T-helper 17 cell (primary cell): ENCODE results near the gene DHX35. TPM values are rescaled to one million over a fixed set of nuclear protein-coding genes. Genes with fewer than 3 reads are reported as not detected.

ENCODE experiments used
- ATAC-seq: fragments of 150-1000 bp; cut with Tn5 transposase; 2 replicates; pipeline ENCODE4 v1.10.0; 2021; ENCODE audit warnings: mild to moderate bottlenecking, moderate library complexity
- DNase-seq, 3 donors: peaks; one replicate each; pipeline versions ENCODE4 v3.0.0 to v3.0.0-alpha.2; 2020 to 2021
- H3K9me3 ChIP-seq: one replicate; pipeline ENCODE4 v1.7.0; 2013; ENCODE audit warnings: low read length, mild to moderate bottlenecking; ENCODE audit not compliant: control insufficient read depth, poor library complexity, severe bottlenecking
- H3K27ac Mint-ChIP-seq: one replicate; pipeline ENCODE4 v1.8.0; 2022; ENCODE audit warnings: mild to moderate bottlenecking, moderate library complexity, mixed read lengths
- H3K27me3 Mint-ChIP-seq: one replicate; pipeline ENCODE4 v1.8.0; 2022; ENCODE audit warnings: mixed read lengths
- H3K36me3 Mint-ChIP-seq: one replicate; pipeline ENCODE4 v1.8.0; 2022; ENCODE audit warnings: low read depth, mixed read lengths
- H3K4me1 Mint-ChIP-seq: one replicate; pipeline ENCODE4 v1.8.0; 2022; ENCODE audit warnings: mild to moderate bottlenecking, mixed read lengths
- H3K4me3 Mint-ChIP-seq: one replicate; pipeline ENCODE4 v1.8.0; 2022; ENCODE audit warnings: mild to moderate bottlenecking, moderate library complexity, mixed read lengths
- total RNA-seq, 4 donors: library from RNA in 2 of 4; stranded (reverse) in 2 of 4; gene quantifications; one replicate each; pipeline ENCODE4 v1.2.3 and lab custom pipeline; 2022 to 2026

The DHX35 gene
- total RNA-seq, 2 donors from 2014 or later, result 8.0 to 9.9 TPM

- no peak for DNase-seq
- ATAC-seq, result peak; percentile 64
- Mint-ChIP-seq H3K36me3 (peaks cover 4% of the 10 kb centered on the region), H3K4me3 (peak overlapping the region; percentile 55), H3K27me3 (no peaks in the 10 kb centered on the region), H3K4me1 (peaks cover 21% of the 10 kb centered on the region), H3K27ac (peak overlapping the region; percentile 77)
- H3K9me3 ChIP-seq, result no peaks in the 10 kb centered on the region
Observed at GRCh38 chr20:39025883-39026282, 63.7 kb downstream of the DHX35 start.

GRCh38 chr20:39029364-39029763, 67.2 kb downstream of the DHX35 start:
- no peak for DNase-seq
- H3K27me3 Mint-ChIP-seq, result no peaks in the 10 kb centered on the region
- H3K9me3 ChIP-seq, result no peaks in the 10 kb centered on the region
- H3K4me1 Mint-ChIP-seq, result peaks cover 17% of the 10 kb centered on the region
- H3K36me3 Mint-ChIP-seq, result no peaks in the 10 kb centered on the region
- H3K4me3 Mint-ChIP-seq, result no peak overlapping the region
- ATAC-seq, result no peak
- no peak overlapping the region for H3K27ac Mint-ChIP-seq

GRCh38 chr20:39032997-39033396, 70.9 kb downstream of the DHX35 start:
- Mint-ChIP-seq H3K4me1 (no peaks in the 10 kb centered on the region), H3K27me3 (no peaks in the 10 kb centered on the region), H3K36me3 (peaks cover 5% of the 10 kb centered on the region), H3K27ac (no peak overlapping the region), H3K4me3 (no peak overlapping the region)
- no peak for DNase-seq
- no peak for ATAC-seq
- no peaks in the 10 kb centered on the region for H3K9me3 ChIP-seq

- no peaks in the 10 kb centered on the region for H3K4me1 Mint-ChIP-seq
- H3K4me3 Mint-ChIP-seq, result no peak overlapping the region
- H3K27ac Mint-ChIP-seq, result no peak overlapping the region
- no peaks in the 10 kb centered on the region for H3K9me3 ChIP-seq
- no peak for DNase-seq
- no peaks in the 10 kb centered on the region for H3K27me3 Mint-ChIP-seq
- ATAC-seq, result no peak
- peaks cover 5% of the 10 kb centered on the region for H3K36me3 Mint-ChIP-seq
Observed at GRCh38 chr20:39036011-39036410, 73.9 kb downstream of the DHX35 start.

GRCh38 chr20:39036851-39037250, 74.7 kb downstream of the DHX35 start:
- Mint-ChIP-seq H3K36me3 (peaks cover 5% of the 10 kb centered on the region), H3K4me1 (no peaks in the 10 kb centered on the region), H3K4me3 (no peak overlapping the region), H3K27ac (no peak overlapping the region), H3K27me3 (no peaks in the 10 kb centered on the region)
- ATAC-seq (no peak), DNase-seq (no peak)
- no peaks in the 10 kb centered on the region for H3K9me3 ChIP-seq

- Mint-ChIP-seq H3K27me3 (no peaks in the 10 kb centered on the region), H3K4me3 (no peak overlapping the region), H3K36me3 (peaks cover 5% of the 10 kb centered on the region), H3K27ac (no peak overlapping the region), H3K4me1 (no peaks in the 10 kb centered on the region)
- no peaks in the 10 kb centered on the region for H3K9me3 ChIP-seq
- DNase-seq (no peak), ATAC-seq (no peak)
Observed at GRCh38 chr20:39038047-39038446, 75.9 kb downstream of the DHX35 start.

GRCh38 chr20:39038495-39038894, 76.4 kb downstream of the DHX35 start:
- ATAC-seq (no peak), DNase-seq (no peak)
- Mint-ChIP-seq H3K36me3 (peaks cover 8% of the 10 kb centered on the region), H3K27ac (no peak overlapping the region), H3K4me3 (no peak overlapping the region), H3K27me3 (no peaks in the 10 kb centered on the region), H3K4me1 (peaks cover 3% of the 10 kb centered on the region)
- no peaks in the 10 kb centered on the region for H3K9me3 ChIP-seq

- Mint-ChIP-seq H3K27ac (no peak overlapping the region), H3K27me3 (no peaks in the 10 kb centered on the region), H3K4me1 (peaks cover 3% of the 10 kb centered on the region), H3K36me3 (peaks cover 9% of the 10 kb centered on the region), H3K4me3 (no peak overlapping the region)
- DNase-seq (no peak), ATAC-seq (no peak)
- no peaks in the 10 kb centered on the region for H3K9me3 ChIP-seq
Observed at GRCh38 chr20:39039261-39039660, 77.1 kb downstream of the DHX35 start.

- Mint-ChIP-seq H3K4me3 (no peak overlapping the region), H3K4me1 (peaks cover 3% of the 10 kb centered on the region), H3K27me3 (no peaks in the 10 kb centered on the region), H3K36me3 (peaks cover 9% of the 10 kb centered on the region), H3K27ac (peak overlapping the region; percentile 21)
- DNase-seq (no peak), ATAC-seq (no peak)
- H3K9me3 ChIP-seq, result no peaks in the 10 kb centered on the region
Observed at GRCh38 chr20:39040116-39040515, 78.0 kb downstream of the DHX35 start.

- Mint-ChIP-seq H3K4me3 (no peak overlapping the region), H3K4me1 (peaks cover 3% of the 10 kb centered on the region), H3K27me3 (no peaks in the 10 kb centered on the region), H3K27ac (no peak overlapping the region), H3K36me3 (peaks cover 9% of the 10 kb centered on the region)
- no peaks in the 10 kb centered on the region for H3K9me3 ChIP-seq
- no peak for DNase-seq
- no peak for ATAC-seq
Observed at GRCh38 chr20:39041067-39041466, 78.9 kb downstream of the DHX35 start.

GRCh38 chr20:39042279-39043150, 80.4 kb downstream of the DHX35 start:
- Mint-ChIP-seq H3K27ac (no peak overlapping the region), H3K4me3 (no peak overlapping the region), H3K36me3 (peaks cover 7% of the 10 kb centered on the region), H3K4me1 (peaks cover 3% of the 10 kb centered on the region), H3K27me3 (no peaks in the 10 kb centered on the region)
- ATAC-seq, result no peak
- no peak for DNase-seq
- H3K9me3 ChIP-seq, result no peaks in the 10 kb centered on the region

GRCh38 chr20:39044501-39044900, 82.4 kb downstream of the DHX35 start:
- no peaks in the 10 kb centered on the region for H3K9me3 ChIP-seq
- Mint-ChIP-seq H3K27ac (no peak overlapping the region), H3K4me3 (no peak overlapping the region)

GRCh38 chr20:39045676-39046075, 83.5 kb downstream of the DHX35 start:
- DNase-seq (no peak), ATAC-seq (no peak)
- Mint-ChIP-seq H3K27ac (no peak overlapping the region), H3K4me1 (peaks cover 7% of the 10 kb centered on the region), H3K4me3 (no peak overlapping the region), H3K36me3 (peaks cover 4% of the 10 kb centered on the region), H3K27me3 (no peaks in the 10 kb centered on the region)
- H3K9me3 ChIP-seq, result no peaks in the 10 kb centered on the region

More at GRCh38 chr20:39044501-39044900, 82.4 kb downstream of the DHX35 start:
- H3K36me3 Mint-ChIP-seq, result peaks cover 4% of the 10 kb centered on the region
- ATAC-seq (no peak), DNase-seq (no peak)
- no peaks in the 10 kb centered on the region for H3K27me3 Mint-ChIP-seq
- H3K4me1 Mint-ChIP-seq, result peaks cover 4% of the 10 kb centered on the region

GRCh38 chr20:39047417-39047985, 85.4 kb downstream of the DHX35 start:
- Mint-ChIP-seq H3K27ac (no peak overlapping the region), H3K36me3 (peaks cover 4% of the 10 kb centered on the region), H3K27me3 (no peaks in the 10 kb centered on the region), H3K4me3 (no peak overlapping the region), H3K4me1 (peaks cover 7% of the 10 kb centered on the region)
- H3K9me3 ChIP-seq, result no peaks in the 10 kb centered on the region
- no peak for DNase-seq
- ATAC-seq, result no peak
